ENCODE results near the gene DISC1.

DISC1 gene

GRCh38 chr1:231748760-231749415, 122.3 kb downstream of the DISC1 start:
- no peak for TF ChIP-seq CTCF (IDR thresholded peaks at IDR 0.05; ENCODE audit: extremely low read depth, missing control alignments)
- DNase-seq (ENCODE audit: low spot score) = no peak

- no peak for DNase-seq (ENCODE audit: low spot score)
- TF ChIP-seq CTCF (IDR thresholded peaks at IDR 0.05; ENCODE audit: extremely low read depth, missing control alignments) = no peak
Observed at GRCh38 chr1:231750296-231750695, 123.7 kb downstream of the DISC1 start.

- DNase-seq (ENCODE audit: low spot score) = no peak
- no peak for TF ChIP-seq CTCF (IDR thresholded peaks at IDR 0.05; ENCODE audit: extremely low read depth, missing control alignments)
Observed at GRCh38 chr1:231750818-231751362, 124.3 kb downstream of the DISC1 start.

GRCh38 chr1:231751415-231751814, 124.8 kb downstream of the DISC1 start:
- TF ChIP-seq CTCF (IDR thresholded peaks at IDR 0.05; ENCODE audit: extremely low read depth, missing control alignments) = no peak
- DNase-seq (ENCODE audit: low spot score) = no peak

GRCh38 chr1:231753313-231753712, 126.7 kb downstream of the DISC1 start:
- DNase-seq (ENCODE audit: low spot score) = no peak
- no peak for TF ChIP-seq CTCF (IDR thresholded peaks at IDR 0.05; ENCODE audit: extremely low read depth, missing control alignments)

GRCh38 chr1:231757101-231757404, 130.5 kb downstream of the DISC1 start:
- TF ChIP-seq CTCF (IDR thresholded peaks at IDR 0.05; ENCODE audit: extremely low read depth, missing control alignments) = no peak
- DNase-seq (ENCODE audit: low spot score) = no peak

- TF ChIP-seq CTCF (IDR thresholded peaks at IDR 0.05; ENCODE audit: extremely low read depth, missing control alignments) = no peak
- DNase-seq (ENCODE audit: low spot score) = no peak
Observed at GRCh38 chr1:231757759-231758158, 131.2 kb downstream of the DISC1 start.

Measured in GM20000 (cell line).